ENCODE data around the gene FKBP1A.

The FKBP1A gene

GRCh38 chr20:1418350-1418749, 25.5 kb upstream of the FKBP1A start:
- no peak overlapping the region for H3K4me3 ChIP-seq (replicated peaks; ENCODE audit: low read depth, low read length)
- peak; percentile 40 for DNase-seq (ENCODE audit: low read depth)
- TF ChIP-seq CTCF (IDR thresholded peaks at IDR 0.05; ENCODE audit: low read length, missing control alignments): no peak

GRCh38 chr20:1417790-1418189, 24.9 kb upstream of the FKBP1A start:
- no peak overlapping the region for H3K4me3 ChIP-seq (replicated peaks; ENCODE audit: low read depth, low read length)
- no peak for TF ChIP-seq CTCF (IDR thresholded peaks at IDR 0.05; ENCODE audit: low read length, missing control alignments)
- DNase-seq (ENCODE audit: low read depth): no peak

DNA sequence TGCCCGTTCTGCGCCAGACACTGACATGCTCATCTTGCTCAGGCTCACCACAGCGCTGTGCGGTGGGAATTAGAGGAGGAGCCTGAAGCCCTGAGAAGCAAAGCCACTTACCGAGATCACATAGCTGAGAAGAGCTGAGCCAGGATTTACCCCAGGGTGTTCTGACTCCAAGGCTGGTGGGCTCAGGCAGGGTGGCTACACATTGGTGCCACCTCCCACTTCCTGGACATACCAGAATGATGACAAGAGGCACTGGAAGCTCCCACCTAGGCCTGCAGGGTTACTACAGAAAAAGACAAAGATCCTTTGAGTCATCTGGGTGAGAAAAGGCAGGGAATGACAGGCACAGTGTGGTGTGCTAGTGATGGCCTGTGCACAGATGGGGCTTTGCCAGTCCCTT, 24.4 kb upstream of the FKBP1A start:
- H3K4me3 ChIP-seq (replicated peaks; ENCODE audit: low read depth, low read length): no peak overlapping the region
- TF ChIP-seq CTCF (IDR thresholded peaks at IDR 0.05; ENCODE audit: low read length, missing control alignments): no peak
- DNase-seq (ENCODE audit: low read depth): peak; percentile 42

DNA sequence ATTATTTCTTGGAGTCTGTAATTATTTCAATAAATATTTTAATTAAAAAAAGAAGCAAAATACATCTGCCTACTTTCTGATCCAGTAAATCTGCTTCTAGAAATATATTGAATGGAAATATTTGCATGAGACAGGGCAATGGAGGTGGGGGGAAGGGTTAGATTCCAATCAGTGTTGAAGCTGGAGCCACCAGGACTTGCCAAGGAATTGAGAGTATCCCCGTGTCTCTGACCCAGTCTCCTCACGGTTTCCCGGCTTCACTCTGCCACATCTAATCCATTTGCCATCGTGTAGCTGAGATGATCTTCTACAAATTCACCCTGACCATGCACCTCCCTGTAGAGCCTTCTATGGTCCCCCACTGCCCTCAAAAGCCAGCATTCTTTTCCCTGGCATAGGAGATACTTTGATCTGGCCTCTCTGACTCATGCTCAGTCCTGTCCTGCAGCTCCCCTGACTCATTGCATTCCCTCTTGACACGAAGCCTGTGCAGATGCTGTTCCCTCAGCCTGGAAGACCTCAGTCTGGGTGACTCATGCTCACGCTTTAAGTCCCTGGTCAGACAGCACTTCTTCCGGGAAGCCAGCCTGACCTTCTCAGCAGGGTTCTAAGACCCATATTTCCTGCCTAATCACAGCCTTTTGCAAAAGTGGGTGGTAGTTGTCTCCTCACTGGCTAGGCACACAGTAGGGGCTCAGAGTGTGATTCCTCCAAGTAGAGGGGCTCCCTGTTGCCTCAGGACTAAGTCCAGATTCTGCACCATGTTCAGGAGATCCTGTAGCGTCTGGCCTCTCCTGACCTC, 23.0 kb upstream of the FKBP1A start:
- no peak for TF ChIP-seq CTCF (IDR thresholded peaks at IDR 0.05; ENCODE audit: low read length, missing control alignments)
- no peak overlapping the region for H3K4me3 ChIP-seq (replicated peaks; ENCODE audit: low read depth, low read length)
- peak; percentile 85 for DNase-seq (ENCODE audit: low read depth)

DNA sequence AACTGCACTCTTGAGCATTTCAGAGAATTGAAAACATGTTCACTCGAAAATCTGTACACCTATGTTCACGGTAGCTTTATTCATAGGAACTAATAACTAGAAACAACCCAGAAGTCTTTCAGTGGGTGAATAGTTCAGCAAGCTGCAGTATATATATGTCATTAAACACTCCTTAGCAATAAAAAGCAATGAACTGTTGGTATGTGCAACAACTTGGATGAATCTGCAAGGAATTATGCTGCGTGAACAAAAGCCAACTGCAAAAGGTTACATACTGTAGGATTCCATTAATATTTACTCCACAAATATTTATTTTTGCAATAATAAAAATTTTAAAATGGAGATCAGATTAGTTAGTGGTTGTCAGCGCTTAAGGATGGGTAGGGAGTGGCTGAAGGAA, 22.1 kb upstream of the FKBP1A start:
- no peak for DNase-seq (ENCODE audit: low read depth)
- H3K4me3 ChIP-seq (replicated peaks; ENCODE audit: low read depth, low read length): no peak overlapping the region
- no peak for TF ChIP-seq CTCF (IDR thresholded peaks at IDR 0.05; ENCODE audit: low read length, missing control alignments)

DNA sequence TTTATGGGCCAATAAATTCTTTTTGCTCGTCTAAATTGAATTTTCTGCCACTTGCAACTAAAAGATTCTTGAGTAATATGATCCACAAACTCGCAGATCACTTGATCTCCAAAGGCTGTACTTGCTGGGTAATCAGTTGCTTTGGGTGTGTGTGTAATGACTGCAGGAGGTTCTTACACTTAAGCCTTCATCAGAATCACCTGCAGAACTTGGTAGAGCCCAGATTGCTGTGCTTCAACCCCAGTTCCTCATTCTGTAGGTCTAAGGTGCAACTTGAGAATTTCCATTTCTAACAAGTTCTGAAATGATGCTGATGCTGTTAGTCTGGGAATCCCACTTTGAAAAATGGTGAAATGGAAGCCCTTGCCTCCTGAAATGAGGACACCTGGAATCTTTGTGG, 12.9 kb upstream of the FKBP1A start:
- no peak for TF ChIP-seq CTCF (IDR thresholded peaks at IDR 0.05; ENCODE audit: low read length, missing control alignments)

DNA sequence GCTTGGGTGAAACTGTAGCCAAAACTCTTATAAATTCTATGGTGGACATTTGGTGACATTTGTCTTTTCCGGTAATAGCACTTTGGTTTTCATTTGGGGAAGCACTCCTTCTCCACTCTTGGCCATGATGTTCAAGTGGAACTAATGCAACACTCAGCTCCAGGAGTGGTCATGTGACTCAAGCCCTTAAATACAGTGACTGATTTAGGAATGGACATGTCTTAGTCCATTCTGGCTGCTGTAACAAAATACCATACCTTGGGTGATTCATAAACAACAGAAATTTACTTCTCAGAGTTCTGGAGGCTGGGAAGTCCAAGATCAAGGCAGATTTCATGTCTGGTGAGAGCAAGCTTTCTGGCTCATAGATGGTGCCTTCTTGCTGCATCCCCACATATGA, 10.8 kb upstream of the FKBP1A start:
- TF ChIP-seq CTCF (IDR thresholded peaks at IDR 0.05; ENCODE audit: low read length, missing control alignments): no peak
- H3K4me3 ChIP-seq (replicated peaks; ENCODE audit: low read depth, low read length): no peak overlapping the region
- DNase-seq (ENCODE audit: low read depth): no peak

More for the DNA sequence above, 12.9 kb upstream of the FKBP1A start:
- no peak overlapping the region for H3K4me3 ChIP-seq (replicated peaks; ENCODE audit: low read depth, low read length)
- DNase-seq (ENCODE audit: low read depth): no peak
